T-helper 2 cell treated with Interferon-gamma antibody and Interleukin-4, amounts not matched to agents 5 μg/mL and 100 μg/mL, for 36 hours (primary cell): ENCODE data around the gene ITPR3.
A peak's percentile ranks its signal among the peaks of the same experiment; 100 is the strongest.

Experiments used
- DNase-seq: peaks from one replicate; pipeline ENCODE4 v3.0.0; 2021; ENCODE audit warnings: low spot score
- H3K27ac Mint-ChIP-seq: one replicate; pipeline ENCODE4 v1.8.0; 2021; ENCODE audit warnings: mild to moderate bottlenecking, mixed read lengths
- H3K27me3 Mint-ChIP-seq: one replicate; pipeline ENCODE4 v1.8.0; 2021; ENCODE audit warnings: low read depth, mixed read lengths
- H3K36me3 Mint-ChIP-seq: one replicate; pipeline ENCODE4 v1.8.0; 2021; ENCODE audit warnings: low read depth, mixed read lengths
- H3K4me1 Mint-ChIP-seq: one replicate; pipeline ENCODE4 v1.8.0; 2021; ENCODE audit warnings: low read depth, mixed read lengths
- H3K4me3 Mint-ChIP-seq: one replicate; pipeline ENCODE4 v1.8.0; 2022; ENCODE audit warnings: mild to moderate bottlenecking, moderate library complexity, mixed read lengths
- H3K9me3 Mint-ChIP-seq: one replicate; pipeline ENCODE4 v1.8.0; 2021; ENCODE audit warnings: mixed read lengths

The ITPR3 gene

GRCh38 chr6:33682341-33682740, 61.2 kb downstream of the ITPR3 start:
- DNase-seq, result no peak
- H3K27me3 Mint-ChIP-seq, result no peaks in the 10 kb centered on the region
- peaks cover 60% of the 10 kb centered on the region for H3K36me3 Mint-ChIP-seq
- H3K4me3 Mint-ChIP-seq, result no peak overlapping the region
- H3K27ac Mint-ChIP-seq, result no peak overlapping the region
- no peaks in the 10 kb centered on the region for H3K9me3 Mint-ChIP-seq
- H3K4me1 Mint-ChIP-seq, result peaks cover 7% of the 10 kb centered on the region

GRCh38 chr6:33683051-33683571, 62.0 kb downstream of the ITPR3 start:
- peaks cover 7% of the 10 kb centered on the region for H3K4me1 Mint-ChIP-seq
- no peaks in the 10 kb centered on the region for H3K9me3 Mint-ChIP-seq

GRCh38 chr6:33683576-33684427, 62.7 kb downstream of the ITPR3 start:
- no peaks in the 10 kb centered on the region for H3K9me3 Mint-ChIP-seq

More at GRCh38 chr6:33683051-33683571, 62.0 kb downstream of the ITPR3 start:
- H3K27ac Mint-ChIP-seq, result peak overlapping the region; percentile 31
- no peak overlapping the region for H3K4me3 Mint-ChIP-seq
- peaks cover 54% of the 10 kb centered on the region for H3K36me3 Mint-ChIP-seq
- DNase-seq, result peak; percentile 27
- no peaks in the 10 kb centered on the region for H3K27me3 Mint-ChIP-seq

GRCh38 chr6:33684428-33684896, 63.3 kb downstream of the ITPR3 start:
- Mint-ChIP-seq H3K36me3 (peaks cover 51% of the 10 kb centered on the region), H3K27me3 (no peaks in the 10 kb centered on the region), H3K4me3 (no peak overlapping the region), H3K4me1 (peaks cover 7% of the 10 kb centered on the region), H3K9me3 (no peaks in the 10 kb centered on the region), H3K27ac (no peak overlapping the region)
- no peak for DNase-seq

More at GRCh38 chr6:33683576-33684427, 62.7 kb downstream of the ITPR3 start:
- Mint-ChIP-seq H3K4me3 (no peak overlapping the region), H3K36me3 (peaks cover 51% of the 10 kb centered on the region), H3K27me3 (no peaks in the 10 kb centered on the region), H3K4me1 (peaks cover 7% of the 10 kb centered on the region), H3K27ac (peak overlapping the region; percentile 23)
- DNase-seq, result no peak

- no peaks in the 10 kb centered on the region for H3K27me3 Mint-ChIP-seq
- peaks cover 7% of the 10 kb centered on the region for H3K4me1 Mint-ChIP-seq
- DNase-seq, result no peak
- H3K27ac Mint-ChIP-seq, result no peak overlapping the region
- no peak overlapping the region for H3K4me3 Mint-ChIP-seq
- no peaks in the 10 kb centered on the region for H3K9me3 Mint-ChIP-seq
- peaks cover 49% of the 10 kb centered on the region for H3K36me3 Mint-ChIP-seq
Measured at GRCh38 chr6:33684983-33685382, 63.9 kb downstream of the ITPR3 start.

- no peak overlapping the region for H3K4me3 Mint-ChIP-seq
- H3K27ac Mint-ChIP-seq, result no peak overlapping the region
- H3K4me1 Mint-ChIP-seq, result peaks cover 7% of the 10 kb centered on the region
- H3K36me3 Mint-ChIP-seq, result peaks cover 50% of the 10 kb centered on the region
- H3K9me3 Mint-ChIP-seq, result no peaks in the 10 kb centered on the region
- no peaks in the 10 kb centered on the region for H3K27me3 Mint-ChIP-seq
- DNase-seq, result no peak
Measured at GRCh38 chr6:33685411-33686224, 64.5 kb downstream of the ITPR3 start.

DNA sequence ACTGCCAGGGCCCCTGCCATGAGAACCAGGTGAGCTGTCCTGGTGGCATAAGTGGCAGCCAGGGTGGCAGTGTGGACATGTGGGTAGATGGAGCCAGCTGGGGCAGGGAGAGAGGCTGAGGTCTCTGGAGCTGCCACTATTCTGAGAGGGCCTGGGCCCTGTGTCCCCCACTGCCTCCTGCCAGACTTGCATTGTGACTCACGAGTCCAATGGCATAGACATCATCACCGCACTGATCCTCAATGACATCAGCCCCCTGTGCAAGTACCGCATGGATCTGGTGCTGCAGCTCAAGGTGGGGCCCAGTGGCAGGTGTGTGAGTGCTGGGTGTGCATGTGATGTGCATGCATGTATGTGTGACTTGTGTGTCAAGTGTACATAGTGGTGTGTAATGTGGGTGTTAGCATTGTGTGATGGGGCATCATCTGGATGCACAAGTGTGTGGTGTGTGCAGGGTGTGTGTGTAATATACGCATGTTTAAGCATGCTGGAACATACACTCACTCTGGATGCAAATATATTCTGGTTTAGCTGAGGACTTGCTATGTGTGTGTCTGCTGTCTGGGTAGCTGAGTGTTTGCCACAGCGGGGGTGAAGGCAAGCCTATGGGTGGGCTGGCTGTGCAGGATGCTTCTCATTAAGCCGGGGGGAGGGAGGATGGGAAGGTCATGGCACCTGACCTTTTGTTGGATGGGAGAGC, 65.3 kb downstream of the ITPR3 start:
- no peaks in the 10 kb centered on the region for H3K27me3 Mint-ChIP-seq

DNA sequence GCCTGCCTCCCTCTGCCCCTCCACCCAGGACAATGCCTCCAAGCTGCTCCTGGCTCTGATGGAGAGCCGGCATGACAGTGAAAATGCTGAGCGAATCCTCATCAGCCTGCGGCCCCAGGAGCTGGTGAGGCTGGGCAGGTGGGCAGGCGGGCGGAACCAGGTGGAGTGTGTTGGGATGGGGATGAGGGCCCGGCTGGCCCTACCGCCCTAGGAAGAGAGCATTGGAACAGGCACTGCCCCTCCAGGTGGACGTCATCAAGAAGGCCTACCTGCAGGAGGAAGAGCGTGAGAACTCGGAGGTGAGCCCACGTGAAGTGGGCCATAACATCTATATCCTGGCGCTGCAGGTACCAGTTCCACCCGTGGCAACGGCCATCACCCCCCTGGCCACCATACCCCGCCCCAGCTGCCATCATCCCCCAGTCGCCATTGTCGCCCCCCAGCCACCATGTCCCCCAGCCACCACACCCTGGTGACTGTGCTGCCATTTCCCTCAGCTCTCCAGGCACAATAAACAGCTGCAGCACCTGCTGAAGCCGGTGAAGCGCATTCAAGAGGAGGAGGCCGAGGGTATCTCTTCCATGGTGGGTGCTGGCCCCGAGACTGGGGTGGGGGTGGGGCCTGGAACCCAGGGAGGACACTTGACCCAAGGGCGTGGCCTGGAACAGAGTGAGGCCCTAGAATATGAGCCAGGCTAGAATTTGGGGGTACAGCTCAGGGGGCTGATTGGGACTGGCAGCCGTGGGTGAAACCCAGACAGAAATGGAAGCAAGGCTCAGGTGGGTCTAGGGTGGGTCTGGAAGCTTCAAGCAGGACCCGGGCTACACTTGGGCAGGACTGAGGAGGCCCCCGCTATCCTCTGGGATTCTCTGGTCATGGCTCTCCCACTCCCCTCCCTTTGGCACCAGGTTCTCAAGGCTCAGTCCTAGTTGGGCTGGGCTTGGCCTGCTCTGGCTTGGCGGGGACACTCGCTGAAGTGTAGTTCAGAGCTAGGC, 66.2 kb downstream of the ITPR3 start:
- Mint-ChIP-seq H3K9me3 (no peaks in the 10 kb centered on the region), H3K36me3 (peaks cover 54% of the 10 kb centered on the region), H3K27ac (no peak overlapping the region), H3K4me3 (no peak overlapping the region), H3K27me3 (no peaks in the 10 kb centered on the region), H3K4me1 (peaks cover 9% of the 10 kb centered on the region)
- DNase-seq, result no peak

More for the DNA sequence above, 65.3 kb downstream of the ITPR3 start:
- Mint-ChIP-seq H3K4me3 (no peak overlapping the region), H3K9me3 (no peaks in the 10 kb centered on the region), H3K4me1 (peaks cover 7% of the 10 kb centered on the region), H3K27ac (peak overlapping the region; percentile 71), H3K36me3 (peaks cover 52% of the 10 kb centered on the region)
- DNase-seq, result no peak

DNA sequence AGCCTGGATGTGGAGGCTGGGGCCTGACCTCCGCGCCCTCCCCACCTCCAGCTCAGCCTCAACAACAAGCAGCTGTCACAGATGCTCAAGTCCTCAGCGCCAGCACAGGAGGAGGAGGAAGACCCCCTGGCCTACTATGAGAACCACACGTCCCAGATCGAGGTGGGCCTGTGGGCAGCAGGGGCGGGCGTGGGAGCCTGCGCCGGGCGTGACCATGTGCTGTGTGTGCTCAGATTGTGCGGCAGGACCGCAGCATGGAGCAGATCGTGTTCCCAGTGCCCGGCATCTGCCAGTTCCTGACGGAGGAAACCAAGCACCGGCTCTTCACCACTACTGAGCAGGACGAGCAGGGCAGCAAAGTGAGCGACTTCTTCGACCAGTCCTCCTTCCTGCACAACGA, 66.9 kb downstream of the ITPR3 start:
- no peak for DNase-seq
- H3K9me3 Mint-ChIP-seq, result no peaks in the 10 kb centered on the region
- H3K36me3 Mint-ChIP-seq, result peaks cover 58% of the 10 kb centered on the region
- no peaks in the 10 kb centered on the region for H3K27me3 Mint-ChIP-seq
- no peak overlapping the region for H3K27ac Mint-ChIP-seq
- peaks cover 13% of the 10 kb centered on the region for H3K4me1 Mint-ChIP-seq
- H3K4me3 Mint-ChIP-seq, result no peak overlapping the region

DNA sequence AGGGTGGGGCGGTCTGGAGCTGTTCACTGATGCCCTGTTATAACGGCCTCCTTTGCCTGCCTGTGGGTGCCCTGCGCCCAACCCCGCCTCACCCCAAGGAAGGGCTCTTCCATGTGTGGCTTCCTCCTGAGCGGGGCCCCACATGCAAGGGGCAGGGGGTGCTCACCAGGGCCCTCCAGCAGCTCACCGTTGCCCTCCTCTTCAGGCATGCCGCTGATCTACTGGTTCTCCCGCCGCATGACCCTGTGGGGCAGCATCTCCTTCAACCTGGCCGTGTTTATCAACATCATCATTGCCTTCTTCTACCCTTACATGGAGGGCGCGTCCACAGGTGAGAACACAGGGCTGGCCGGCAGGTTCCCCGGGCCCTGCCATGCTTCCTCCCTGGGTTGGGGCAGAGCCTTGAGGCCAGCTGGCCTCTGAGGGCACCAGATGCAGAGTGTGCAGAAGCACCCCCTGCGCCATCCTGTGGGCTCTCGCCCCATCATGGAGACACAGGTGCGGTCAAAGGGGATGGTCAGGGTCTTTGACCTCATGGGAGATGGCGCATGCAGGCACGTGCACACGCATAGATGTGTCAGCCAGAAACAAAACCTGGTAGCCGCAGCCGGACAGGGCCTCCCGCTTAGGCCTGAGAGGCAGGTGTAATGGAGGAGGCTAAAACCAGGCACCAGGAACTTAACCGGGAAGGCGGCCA, 67.5 kb downstream of the ITPR3 start:
- Mint-ChIP-seq H3K4me1 (peaks cover 14% of the 10 kb centered on the region), H3K27me3 (no peaks in the 10 kb centered on the region), H3K9me3 (no peaks in the 10 kb centered on the region), H3K27ac (no peak overlapping the region), H3K36me3 (peaks cover 55% of the 10 kb centered on the region), H3K4me3 (no peak overlapping the region)
- DNase-seq, result no peak

DNA sequence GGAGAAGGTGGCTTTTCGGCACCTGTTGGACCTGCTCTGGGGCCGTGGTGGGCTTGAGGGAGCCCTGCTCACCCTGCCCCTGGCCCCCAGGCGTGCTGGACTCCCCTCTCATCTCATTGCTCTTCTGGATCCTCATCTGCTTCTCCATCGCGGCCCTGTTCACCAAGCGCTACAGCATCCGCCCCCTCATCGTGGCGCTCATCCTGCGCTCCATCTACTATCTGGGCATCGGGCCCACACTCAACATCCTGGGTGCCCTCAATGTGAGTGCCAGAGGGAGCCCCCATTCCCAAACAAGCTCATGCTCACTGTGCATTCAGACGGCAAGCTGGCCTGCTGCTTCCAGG, 68.0 kb downstream of the ITPR3 start:
- peaks cover 18% of the 10 kb centered on the region for H3K4me1 Mint-ChIP-seq

DNA sequence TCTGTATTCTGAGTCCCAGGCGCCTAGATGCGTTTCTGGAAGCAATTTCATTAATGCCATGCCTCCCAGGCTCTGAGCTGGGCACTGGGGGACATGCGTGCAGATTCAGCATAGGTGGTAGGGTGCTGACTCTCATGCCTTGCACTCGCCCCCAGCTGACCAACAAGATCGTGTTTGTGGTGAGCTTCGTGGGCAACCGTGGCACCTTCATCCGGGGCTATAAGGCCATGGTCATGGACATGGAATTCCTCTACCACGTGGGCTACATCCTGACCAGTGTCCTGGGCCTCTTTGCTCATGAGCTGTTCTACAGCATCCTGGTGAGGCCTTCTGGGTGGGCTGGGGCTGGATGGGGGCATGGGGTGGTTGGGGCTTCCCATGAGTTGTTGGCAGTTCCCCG, 68.8 kb downstream of the ITPR3 start:
- Mint-ChIP-seq H3K27me3 (no peaks in the 10 kb centered on the region), H3K9me3 (no peaks in the 10 kb centered on the region), H3K27ac (no peak overlapping the region), H3K36me3 (peaks cover 58% of the 10 kb centered on the region), H3K4me1 (peaks cover 25% of the 10 kb centered on the region), H3K4me3 (no peak overlapping the region)
- DNase-seq, result no peak

More for the DNA sequence above, 68.0 kb downstream of the ITPR3 start:
- H3K27ac Mint-ChIP-seq, result no peak overlapping the region
- H3K36me3 Mint-ChIP-seq, result peaks cover 54% of the 10 kb centered on the region
- no peaks in the 10 kb centered on the region for H3K9me3 Mint-ChIP-seq
- no peak overlapping the region for H3K4me3 Mint-ChIP-seq
- no peak for DNase-seq
- no peaks in the 10 kb centered on the region for H3K27me3 Mint-ChIP-seq
